Ishikawa (cell line): ENCODE measurements around the gene ICAM1.
A peak's percentile ranks its signal among the peaks of the same experiment; 100 is the strongest.

Experiments
- CEBPB ChIP-seq: IDR thresholded peaks from 2 replicates; pipeline ENCODE4 v1.6.1; 2012
- CREB1 ChIP-seq: IDR thresholded peaks from 2 replicates; pipeline ENCODE4 v1.6.1; 2012; ENCODE audit warnings: low read depth
- EGR1 ChIP-seq: IDR thresholded peaks from 2 replicates; pipeline ENCODE4 v1.6.1; 2012
- EP300 ChIP-seq: IDR thresholded peaks from 2 replicates; pipeline ENCODE4 v1.6.1; 2012; ENCODE audit warnings: borderline replicate concordance
- FOXM1 ChIP-seq: IDR thresholded peaks from 2 replicates; pipeline ENCODE4 v1.6.1; 2012; ENCODE audit warnings: low read depth, borderline replicate concordance
- MAX ChIP-seq: IDR thresholded peaks from 2 replicates; pipeline ENCODE4 v1.6.1; 2012
- NFIC ChIP-seq: IDR thresholded peaks from 2 replicates; pipeline ENCODE4 v1.6.1; 2012
- RAD21 ChIP-seq: IDR thresholded peaks from 2 replicates; pipeline ENCODE4 v1.6.1; 2012; ENCODE audit warnings: low read depth
- REST ChIP-seq: IDR thresholded peaks from 2 replicates; pipeline ENCODE4 v1.6.1; 2012; ENCODE audit warnings: low read depth, mild to moderate bottlenecking
- TAF1 ChIP-seq: IDR thresholded peaks from 2 replicates; pipeline ENCODE4 v1.6.1; 2012; ENCODE audit warnings: low read depth, mild to moderate bottlenecking
- TCF12 ChIP-seq: IDR thresholded peaks from 2 replicates; pipeline ENCODE4 v1.6.1; 2012; ENCODE audit warnings: low read depth
- TEAD4 ChIP-seq: IDR thresholded peaks from 2 replicates; pipeline ENCODE4 v1.6.1; 2012
- USF1 ChIP-seq: IDR thresholded peaks from 2 replicates; pipeline ENCODE4 v1.6.1; 2012
- YY1 ChIP-seq: IDR thresholded peaks from 2 replicates; pipeline ENCODE4 v1.6.1; 2012; ENCODE audit warnings: low read depth
- ZBTB7A ChIP-seq: IDR thresholded peaks from 2 replicates; pipeline ENCODE4 v1.6.1; 2012; ENCODE audit warnings: low read depth

The ICAM1 gene

GRCh38 chr19:10256970-10257615 is 13.8 kb upstream of the ICAM1 start:
- TF ChIP-seq NFIC = no peak
- TF ChIP-seq RAD21 = no peak
- TF ChIP-seq TEAD4 = no peak
- no peak for TF ChIP-seq CREB1
- no peak for TF ChIP-seq EP300
- TF ChIP-seq TCF12 = no peak
- TF ChIP-seq FOXM1 = no peak
- no peak for TF ChIP-seq ZBTB7A
- no peak for TF ChIP-seq YY1

GRCh38 chr19:10258080-10258710 is 12.7 kb upstream of the ICAM1 start:
- TF ChIP-seq ZBTB7A = no peak
- TF ChIP-seq TCF12 = no peak
- no peak for TF ChIP-seq REST
- TF ChIP-seq TAF1 = no peak
- TF ChIP-seq RAD21 = no peak
- no peak for TF ChIP-seq TEAD4

GRCh38 chr19:10259162-10259905 is 11.6 kb upstream of the ICAM1 start:
- TF ChIP-seq RAD21 (peak; percentile 64), MAX (no peak)

- TF ChIP-seq CREB1 = no peak
- TF ChIP-seq MAX = no peak
- TF ChIP-seq EGR1 = 0 out of 2 replicates have a peak, but pooled peaks have one; percentile 29
- TF ChIP-seq YY1 = no peak
Observed at GRCh38 chr19:10260141-10260584, 10.8 kb upstream of the ICAM1 start.

- TF ChIP-seq USF1 (no peak), CEBPB (no peak), MAX (no peak), YY1 (no peak), TAF1 (no peak), REST (no peak), TCF12 (no peak), RAD21 (no peak), EGR1 (no peak), EP300 (no peak), TEAD4 (no peak), NFIC (no peak), ZBTB7A (no peak)
Observed at GRCh38 chr19:10262771-10263170, 8.1 kb upstream of the ICAM1 start.

GRCh38 chr19:10266706-10267105 is 4.2 kb upstream of the ICAM1 start:
- no peak for TF ChIP-seq CREB1
- TF ChIP-seq TCF12 = no peak
- TF ChIP-seq EP300 = no peak
- TF ChIP-seq NFIC = no peak
- no peak for TF ChIP-seq YY1
- TF ChIP-seq RAD21 = no peak
- no peak for TF ChIP-seq TEAD4
- TF ChIP-seq MAX = no peak
- TF ChIP-seq ZBTB7A = no peak
- no peak for TF ChIP-seq USF1
- TF ChIP-seq FOXM1 = no peak
- TF ChIP-seq REST = no peak
- TF ChIP-seq TAF1 = no peak
- no peak for TF ChIP-seq EGR1
- no peak for TF ChIP-seq CEBPB
